Measurements from ENCODE around the gene PKP2. TPM values are rescaled to one million over a fixed set of nuclear protein-coding genes. Genes with fewer than 3 reads are reported as not detected.

The PKP2 gene
- total and polyA plus RNA-seq, 2 of the 13 experiments (the other 11 are each of a cell fraction or from before 2014, with no cell fraction given) = 15.1 to 25.3 TPM

DNA sequence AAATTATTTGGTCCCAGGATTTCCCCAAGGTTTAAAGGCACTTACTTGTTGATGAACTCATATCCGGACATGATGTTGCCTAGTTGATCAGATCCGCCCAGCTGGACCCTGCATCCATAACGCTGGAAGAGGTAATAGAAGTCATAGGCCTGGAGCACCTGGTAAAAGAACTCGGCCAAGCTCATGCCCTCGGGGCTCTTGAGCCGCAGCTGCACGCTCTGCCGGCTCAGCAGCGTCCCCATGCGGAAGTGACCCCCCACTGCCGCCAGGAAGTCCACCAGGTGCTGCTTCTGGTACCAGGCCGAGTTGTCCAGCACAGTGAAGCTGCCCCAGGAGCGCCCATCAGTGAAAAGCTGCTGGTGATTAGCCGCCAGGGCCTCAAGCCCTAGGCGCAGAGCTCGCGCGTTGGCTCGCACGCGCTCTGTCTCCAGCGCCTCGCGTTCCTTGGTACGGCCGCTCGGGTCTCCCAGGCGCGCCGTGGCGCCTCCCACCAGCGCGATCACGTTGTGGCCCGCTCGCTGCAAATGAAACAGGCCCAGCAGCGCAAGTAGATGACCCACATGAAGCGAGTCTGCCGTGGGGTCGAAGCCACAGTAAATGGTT is 141.4 kb downstream of the PKP2 start (continued):
- TF ChIP-seq PAWR (CRISPR knock-in tag; IDR thresholded peaks at IDR 0.05; ENCODE audit: borderline replicate concordance) (no peak), ZNF251 (CRISPR knock-in tag; IDR thresholded peaks at IDR 0.05) (no peak), ARID2 (CRISPR knock-in tag; IDR thresholded peaks at IDR 0.05; ENCODE audit: borderline replicate concordance) (no peak), ARNTL (CRISPR knock-in tag; IDR thresholded peaks at IDR 0.05) (no peak), CENPX (CRISPR knock-in tag; IDR thresholded peaks at IDR 0.05) (no peak), ZNF567 (CRISPR knock-in tag; IDR thresholded peaks at IDR 0.05; ENCODE audit: borderline replicate concordance) (0 out of 2 replicates have a peak, but pooled peaks have one; percentile 70), ZSCAN21 (CRISPR knock-in tag; IDR thresholded peaks at IDR 0.05; ENCODE audit: borderline replicate concordance) (no peak; the same call in 1 of the 2 replicates), ISX (CRISPR knock-in tag; conservative IDR thresholded peaks at IDR 0.05) (no peak), ZNF260 (CRISPR knock-in tag; IDR thresholded peaks at IDR 0.05; ENCODE audit: borderline replicate concordance, low read depth) (no peak), POLR2AphosphoS5 (IDR thresholded peaks at IDR 0.05; ENCODE audit: low read depth, low read length) (peak; percentile 32; the same call in 1 of the 2 replicates), NCOA1 (CRISPR knock-in tag; IDR thresholded peaks at IDR 0.05) (no peak), KLF16 (CRISPR knock-in tag; IDR thresholded peaks at IDR 0.05) (no peak; a peak in 2 of 4 replicates), SP140L (CRISPR knock-in tag; IDR thresholded peaks at IDR 0.05; ENCODE audit: borderline replicate concordance) (no peak), ZFP82 (CRISPR knock-in tag; IDR thresholded peaks at IDR 0.05; ENCODE audit: borderline replicate concordance) (no peak), ONECUT2 (CRISPR knock-in tag; IDR thresholded peaks at IDR 0.05) (no peak), ZNF207 (IDR thresholded peaks at IDR 0.05; ENCODE audit: borderline replicate concordance) (no peak), ZEB1 (IDR thresholded peaks at IDR 0.05; ENCODE audit: insufficient replicate concordance, low read depth) (no peak), U2AF1 (optimal IDR thresholded peaks at IDR 0.05; ENCODE audit: low read depth, low read length) (no peak), SOX13 (IDR thresholded peaks at IDR 0.05) (no peak), SOX13 (CRISPR knock-in tag; conservative IDR thresholded peaks at IDR 0.05 in 1 of 2, IDR thresholded peaks at IDR 0.05 in 1 of 2) (peak in 1 of 2 experiments; percentile 28; a peak in 1 of 4 replicates), DNMT1 (CRISPR knock-in tag; IDR thresholded peaks at IDR 0.05) (no peak), SP4 (CRISPR knock-in tag; IDR thresholded peaks at IDR 0.05) (no peak)
- TF ChIP-seq, protein P1, sequence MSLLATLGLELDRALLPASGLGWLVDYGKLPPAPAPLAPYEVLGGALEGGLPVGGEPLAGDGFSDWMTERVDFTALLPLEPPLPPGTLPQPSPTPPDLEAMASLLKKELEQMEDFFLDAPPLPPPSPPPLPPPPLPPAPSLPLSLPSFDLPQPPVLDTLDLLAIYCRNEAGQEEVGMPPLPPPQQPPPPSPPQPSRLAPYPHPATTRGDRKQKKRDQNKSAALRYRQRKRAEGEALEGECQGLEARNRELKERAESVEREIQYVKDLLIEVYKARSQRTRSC (CRISPR knock-in tag; IDR thresholded peaks at IDR 0.05; ENCODE audit: low read depth) = no peak
- TF ChIP-seq, protein P2, sequence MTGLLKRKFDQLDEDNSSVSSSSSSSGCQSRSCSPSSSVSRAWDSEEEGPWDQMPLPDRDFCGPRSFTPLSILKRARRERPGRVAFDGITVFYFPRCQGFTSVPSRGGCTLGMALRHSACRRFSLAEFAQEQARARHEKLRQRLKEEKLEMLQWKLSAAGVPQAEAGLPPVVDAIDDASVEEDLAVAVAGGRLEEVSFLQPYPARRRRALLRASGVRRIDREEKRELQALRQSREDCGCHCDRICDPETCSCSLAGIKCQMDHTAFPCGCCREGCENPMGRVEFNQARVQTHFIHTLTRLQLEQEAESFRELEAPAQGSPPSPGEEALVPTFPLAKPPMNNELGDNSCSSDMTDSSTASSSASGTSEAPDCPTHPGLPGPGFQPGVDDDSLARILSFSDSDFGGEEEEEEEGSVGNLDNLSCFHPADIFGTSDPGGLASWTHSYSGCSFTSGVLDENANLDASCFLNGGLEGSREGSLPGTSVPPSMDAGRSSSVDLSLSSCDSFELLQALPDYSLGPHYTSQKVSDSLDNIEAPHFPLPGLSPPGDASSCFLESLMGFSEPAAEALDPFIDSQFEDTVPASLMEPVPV (CRISPR knock-in tag; IDR thresholded peaks at IDR 0.05) = peak; percentile 21; the same call in 1 of the 2 replicates
- TF ChIP-seq, protein P3, sequence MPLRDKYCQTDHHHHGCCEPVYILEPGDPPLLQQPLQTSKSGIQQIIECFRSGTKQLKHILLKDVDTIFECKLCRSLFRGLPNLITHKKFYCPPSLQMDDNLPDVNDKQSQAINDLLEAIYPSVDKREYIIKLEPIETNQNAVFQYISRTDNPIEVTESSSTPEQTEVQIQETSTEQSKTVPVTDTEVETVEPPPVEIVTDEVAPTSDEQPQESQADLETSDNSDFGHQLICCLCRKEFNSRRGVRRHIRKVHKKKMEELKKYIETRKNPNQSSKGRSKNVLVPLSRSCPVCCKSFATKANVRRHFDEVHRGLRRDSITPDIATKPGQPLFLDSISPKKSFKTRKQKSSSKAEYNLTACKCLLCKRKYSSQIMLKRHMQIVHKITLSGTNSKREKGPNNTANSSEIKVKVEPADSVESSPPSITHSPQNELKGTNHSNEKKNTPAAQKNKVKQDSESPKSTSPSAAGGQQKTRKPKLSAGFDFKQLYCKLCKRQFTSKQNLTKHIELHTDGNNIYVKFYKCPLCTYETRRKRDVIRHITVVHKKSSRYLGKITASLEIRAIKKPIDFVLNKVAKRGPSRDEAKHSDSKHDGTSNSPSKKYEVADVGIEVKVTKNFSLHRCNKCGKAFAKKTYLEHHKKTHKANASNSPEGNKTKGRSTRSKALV (CRISPR knock-in tag; IDR thresholded peaks at IDR 0.05) = no peak
- TF ChIP-seq, protein P4, sequence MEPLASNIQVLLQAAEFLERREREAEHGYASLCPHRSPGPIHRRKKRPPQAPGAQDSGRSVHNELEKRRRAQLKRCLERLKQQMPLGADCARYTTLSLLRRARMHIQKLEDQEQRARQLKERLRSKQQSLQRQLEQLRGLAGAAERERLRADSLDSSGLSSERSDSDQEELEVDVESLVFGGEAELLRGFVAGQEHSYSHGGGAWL (CRISPR knock-in tag; IDR thresholded peaks at IDR 0.05) = no peak; the same call in 1 of the 2 replicates
